Left lung (tissue), 10 donors: Measurements from ENCODE around the gene MIGA1. TPM values are rescaled to one million over a fixed set of nuclear protein-coding genes. Genes with fewer than 3 reads are reported as not detected.
"Not testable (repeated sequence)": the region's sequence is repeated elsewhere in the genome, so short reads cannot be mapped to it uniquely, and the experiment has no call there.

Source experiments
- ATAC-seq: fragments of 200-7000 bp; cut with Tn5 transposase; one replicate; pipeline ENCODE4 v1.9.1; 2020; ENCODE audit warnings: moderate library complexity
- DNase-seq, 4 donors: peaks; one replicate each; pipeline ENCODE4 v3.0.0-alpha.2; 2013 to 2020
- H3K27ac ChIP-seq, 2 donors: fragments of 200-600 bp; sonication (generic) in 1 of 2; one replicate each; pipeline versions ENCODE4 v1.5.0 to v1.8.0; 2020 to 2021
- H3K27me3 ChIP-seq, 2 donors: fragments of 200-600 bp; sonication (generic) in 1 of 2; one replicate each; pipeline versions ENCODE4 v1.5.0 to v1.8.0; 2020 to 2021
- H3K36me3 ChIP-seq, 2 donors: fragments of 200-600 bp; sonication (generic) in 1 of 2; one replicate each; pipeline versions ENCODE4 v1.5.0 to v1.8.0; 2020 to 2021
- H3K4me1 ChIP-seq, 2 donors: fragments of 200-600 bp; one replicate each; pipeline ENCODE4 v1.8.0; 2021
- H3K4me3 ChIP-seq, 2 donors: fragments of 200-600 bp; sonication (generic) in 1 of 2; one replicate each; pipeline versions ENCODE4 v1.5.0 to v1.8.0; 2020 to 2021; ENCODE audit warnings: mild to moderate bottlenecking in 1 of 2
- H3K9me3 ChIP-seq, 2 donors: fragments of 200-600 bp; sonication (generic) in 1 of 2; one replicate each; pipeline versions ENCODE4 v1.5.0 to v1.8.0; 2020 to 2021
- intact Hi-C, 2 donors: fragments of 100-400 bp; cut with DNase I; formaldehyde crosslinking; loops; one replicate each; pipeline versions ENCODE4 v1.11.2 to v1.14.2; 2022
- polyA plus RNA-seq, 6 donors: library from polyadenylated mRNA; unstranded; fragments of 120-200 nt; gene quantifications; one replicate each; pipeline ENCODE4 v1.2.1, GENCODE V29; 2013; ENCODE audit not compliant: insufficient read length in 6 of 6
- total RNA-seq, 2 donors: library from RNA; stranded (reverse); fragmentation: NEBNext Ultra II Directional; extraction: Animal tissue kit (Norgen Biotek cat#: 25700); gene quantifications; one replicate each; pipeline ENCODE4 v1.2.1, GENCODE V29; 2021
- TF ChIP-seq, protein P1 (sequence below), 2 donors: fragments of 200-600 bp; sonication (generic) in 1 of 2; IDR thresholded peaks; one replicate each; pipeline versions ENCODE4 v1.5.0 to v1.8.0; 2021; ENCODE audit warnings: antibody characterized with exemption in 2 of 2
- donor health status: DM: no; HTN: yes; CAD: no.
- donor health status: DM: no; HTN: no; CAD: no.

The MIGA1 gene
- total and polyA plus RNA-seq, 8 donors, result 15.5 to 20.5 (median 18.6) TPM

DNA sequence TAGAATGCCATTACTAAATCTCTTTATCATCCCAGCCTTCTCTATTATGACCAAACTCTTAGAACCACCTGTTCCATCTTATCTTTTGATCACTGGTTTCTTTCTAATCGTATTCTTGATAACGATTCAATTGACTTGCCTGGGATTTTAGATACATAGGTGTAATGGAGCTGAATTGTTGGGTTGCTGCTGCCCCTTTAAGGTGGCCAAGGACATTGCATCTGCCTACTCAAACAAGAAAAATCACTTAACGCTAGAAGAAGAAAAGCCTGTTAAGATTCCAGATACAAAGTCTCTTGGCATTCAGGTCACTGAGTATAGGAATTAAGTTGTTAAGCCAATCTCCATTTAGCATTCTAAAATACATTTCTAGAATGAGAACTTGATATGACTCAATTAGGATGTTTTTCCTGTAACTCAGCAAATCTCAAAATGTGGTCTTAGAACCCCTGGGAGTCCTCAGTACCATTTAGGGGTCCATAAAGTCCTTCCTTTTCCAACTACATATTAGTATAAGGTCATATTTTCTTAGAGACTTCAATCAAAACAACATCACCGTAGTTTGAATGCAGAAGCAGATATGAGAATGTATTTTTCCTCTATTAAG is 121.3 kb downstream of the MIGA1 start:
- peaks cover 0 to under 1% of the 10 kb centered on the region in 2 donors for H3K4me1 ChIP-seq
- H3K4me3 ChIP-seq, result no peak overlapping the region
- no peaks in the 10 kb centered on the region for H3K27me3 ChIP-seq
- DNase-seq, result peak in 1 of 4 donors; percentile 69
- TF ChIP-seq, protein P1, sequence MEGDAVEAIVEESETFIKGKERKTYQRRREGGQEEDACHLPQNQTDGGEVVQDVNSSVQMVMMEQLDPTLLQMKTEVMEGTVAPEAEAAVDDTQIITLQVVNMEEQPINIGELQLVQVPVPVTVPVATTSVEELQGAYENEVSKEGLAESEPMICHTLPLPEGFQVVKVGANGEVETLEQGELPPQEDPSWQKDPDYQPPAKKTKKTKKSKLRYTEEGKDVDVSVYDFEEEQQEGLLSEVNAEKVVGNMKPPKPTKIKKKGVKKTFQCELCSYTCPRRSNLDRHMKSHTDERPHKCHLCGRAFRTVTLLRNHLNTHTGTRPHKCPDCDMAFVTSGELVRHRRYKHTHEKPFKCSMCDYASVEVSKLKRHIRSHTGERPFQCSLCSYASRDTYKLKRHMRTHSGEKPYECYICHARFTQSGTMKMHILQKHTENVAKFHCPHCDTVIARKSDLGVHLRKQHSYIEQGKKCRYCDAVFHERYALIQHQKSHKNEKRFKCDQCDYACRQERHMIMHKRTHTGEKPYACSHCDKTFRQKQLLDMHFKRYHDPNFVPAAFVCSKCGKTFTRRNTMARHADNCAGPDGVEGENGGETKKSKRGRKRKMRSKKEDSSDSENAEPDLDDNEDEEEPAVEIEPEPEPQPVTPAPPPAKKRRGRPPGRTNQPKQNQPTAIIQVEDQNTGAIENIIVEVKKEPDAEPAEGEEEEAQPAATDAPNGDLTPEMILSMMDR (IDR thresholded peaks at IDR 0.05), result peak in 1 of 2 donors; percentile 53
- H3K36me3 ChIP-seq, result no peaks in the 10 kb centered on the region
- peak; percentile 90 for ATAC-seq
- no peaks in the 10 kb centered on the region for H3K9me3 ChIP-seq
- H3K27ac ChIP-seq, result no peak overlapping the region
- intact Hi-C loops, result no loop called here

DNA sequence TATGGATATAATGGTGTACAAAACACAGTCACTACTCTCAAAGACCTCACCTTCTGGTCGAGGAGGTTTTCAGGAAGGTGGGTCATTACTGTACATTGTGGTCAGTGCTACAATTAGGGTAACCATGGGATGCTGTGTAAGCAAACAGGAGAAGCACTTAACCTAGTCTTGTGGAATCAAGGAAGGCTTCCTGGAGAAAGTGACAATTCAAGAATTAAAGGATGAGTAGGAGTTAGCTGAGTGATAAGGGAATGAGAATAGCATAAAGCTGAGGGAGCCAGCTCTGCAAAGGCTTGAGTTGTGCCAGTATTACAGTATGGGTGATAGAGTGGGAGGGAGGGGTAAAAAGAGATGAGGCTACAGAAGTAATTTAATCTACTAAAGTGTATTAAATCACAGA is 126.2 kb downstream of the MIGA1 start:
- Histone ChIP-seq H3K4me1 (peaks cover 0 to 4% of the 10 kb centered on the region in 2 donors), H3K27me3 (no peaks in the 10 kb centered on the region), H3K4me3 (no peak overlapping the region), H3K9me3 (no peaks in the 10 kb centered on the region), H3K27ac (no peak overlapping the region), H3K36me3 (no peaks in the 10 kb centered on the region)
- intact Hi-C loops, result no loop called here
- TF ChIP-seq, protein P1 (IDR thresholded peaks at IDR 0.05), result no peak
- DNase-seq, result no peak
- ATAC-seq, result peak; percentile 22

DNA sequence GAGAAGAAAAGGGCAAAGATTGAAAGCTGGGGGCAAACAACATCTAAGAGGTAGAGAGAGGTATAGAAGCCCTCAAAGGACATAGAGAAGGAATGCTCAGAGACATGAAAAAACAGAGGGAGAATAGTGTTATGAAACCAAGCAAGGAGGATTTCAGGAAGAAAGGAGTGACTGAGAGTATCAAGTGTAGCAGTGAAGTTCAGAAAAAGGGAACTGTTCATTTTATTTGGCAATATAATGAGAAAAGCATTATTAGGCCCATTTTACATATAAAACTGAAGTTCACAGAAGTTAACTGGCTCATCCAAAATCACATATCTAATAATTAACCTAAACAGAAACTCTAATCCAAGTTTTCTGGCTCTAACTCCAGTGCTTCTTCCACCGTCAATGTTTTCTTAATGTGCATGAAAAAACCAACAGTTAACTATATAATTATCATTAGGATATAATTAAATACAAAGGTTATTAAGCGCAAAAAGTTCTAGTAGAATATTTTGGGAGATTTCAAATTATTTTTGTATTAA is 126.6 kb downstream of the MIGA1 start:
- peaks cover 0 to 4% of the 10 kb centered on the region in 2 donors for H3K4me1 ChIP-seq
- no peaks in the 10 kb centered on the region for H3K9me3 ChIP-seq
- intact Hi-C loops, result no loop called here
- TF ChIP-seq, protein P1 (IDR thresholded peaks at IDR 0.05), result no peak
- DNase-seq (no peak), ATAC-seq (no peak)
- H3K4me3 ChIP-seq, result no peak overlapping the region
- no peaks in the 10 kb centered on the region for H3K27me3 ChIP-seq
- H3K36me3 ChIP-seq, result no peaks in the 10 kb centered on the region
- no peak overlapping the region for H3K27ac ChIP-seq

DNA sequence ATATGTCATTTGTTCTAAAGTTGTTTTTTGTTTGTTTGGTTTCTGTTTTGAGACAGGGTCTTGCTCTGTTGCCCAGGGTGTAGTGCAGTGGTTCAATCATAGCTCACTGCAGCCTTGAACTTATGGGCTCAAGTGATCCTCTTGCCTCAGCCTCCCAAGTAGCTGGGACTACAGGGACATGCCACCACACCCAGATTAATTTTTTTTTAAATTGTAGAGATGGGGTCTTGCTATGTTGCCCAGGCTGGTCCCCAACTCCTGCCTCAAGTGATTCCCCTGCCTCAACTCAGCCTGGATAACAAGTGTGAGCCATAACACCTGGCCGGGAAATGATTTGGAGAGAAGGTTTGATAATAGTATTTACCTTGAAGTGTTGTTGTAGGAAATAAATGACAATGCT is 127.2 kb downstream of the MIGA1 start:
- Histone ChIP-seq H3K4me1 (peaks cover 0 to 4% of the 10 kb centered on the region in 2 donors), H3K27ac (no peak overlapping the region), H3K36me3 (no peaks in the 10 kb centered on the region), H3K9me3 (no peaks in the 10 kb centered on the region), H3K4me3 (no peak overlapping the region), H3K27me3 (no peaks in the 10 kb centered on the region)
- TF ChIP-seq, protein P1 (IDR thresholded peaks at IDR 0.05), result no peak
- intact Hi-C loops, result no loop called here
- ATAC-seq (no peak), DNase-seq (no peak)

DNA sequence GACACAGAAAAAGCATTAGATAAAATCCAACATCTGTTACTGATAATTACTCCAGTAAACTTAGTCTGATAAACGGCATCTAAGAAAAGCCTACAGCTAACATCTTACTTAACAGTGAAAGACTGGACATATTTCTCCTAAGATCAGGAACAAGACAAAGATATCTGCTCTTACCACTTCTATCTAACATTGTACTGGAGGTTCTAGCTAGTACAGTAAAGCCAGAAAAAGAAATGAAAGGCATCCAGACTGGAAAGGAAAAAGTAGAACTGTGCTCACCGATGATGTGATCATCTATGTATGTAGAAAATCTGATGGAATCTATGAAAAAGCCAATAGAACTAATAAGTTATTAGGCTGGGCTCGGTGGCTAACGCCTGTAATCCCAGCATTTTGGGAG is 130.7 kb downstream of the MIGA1 start:
- no peaks in the 10 kb centered on the region for H3K9me3 ChIP-seq
- H3K27me3 ChIP-seq, result no peaks in the 10 kb centered on the region
- ATAC-seq (no peak), DNase-seq (no peak)
- H3K4me3 ChIP-seq, result no peak overlapping the region
- no peaks in the 10 kb centered on the region for H3K36me3 ChIP-seq
- H3K27ac ChIP-seq, result no peak overlapping the region
- intact Hi-C loops, result no loop called here
- TF ChIP-seq, protein P1 (IDR thresholded peaks at IDR 0.05), result no peak
- peaks cover 0 to 4% of the 10 kb centered on the region in 2 donors for H3K4me1 ChIP-seq

DNA sequence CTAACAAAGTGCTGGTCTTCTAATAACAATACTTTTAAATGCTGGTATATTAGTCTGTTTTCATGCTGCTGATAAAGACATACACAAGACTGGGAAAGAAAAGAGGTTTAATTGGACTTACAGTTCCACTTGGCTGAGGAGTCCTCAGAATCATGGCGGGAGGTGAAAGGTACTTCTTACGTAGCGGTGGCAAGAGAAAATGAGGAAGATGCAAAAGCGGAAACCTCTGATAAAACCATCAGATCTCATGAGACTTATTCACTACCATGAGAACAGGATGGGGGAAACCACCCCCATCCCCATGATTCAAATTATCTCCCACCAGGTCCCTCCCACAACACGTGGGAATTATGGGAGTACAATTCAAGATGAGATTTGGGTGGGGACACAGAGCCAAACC is 139.5 kb downstream of the MIGA1 start:
- intact Hi-C loops, H3K27me3 ChIP-seq, H3K9me3 ChIP-seq, ATAC-seq, DNase-seq, H3K4me3 ChIP-seq, H3K27ac ChIP-seq, H3K4me1 ChIP-seq, H3K36me3 ChIP-seq: not testable (repeated sequence)
